Measurements from ENCODE around the gene SDS. TPM values are rescaled to one million over a fixed set of nuclear protein-coding genes. Genes with fewer than 3 reads are reported as not detected.

The SDS gene
- polyA plus RNA-seq, 1 experiment: not detected

GRCh38 chr12:113347892-113348291 lies 55.8 kb downstream of the SDS start:
- CTCF ChIA-PET: interaction anchor here (1.6 kb wide), 1 partner anchor 21 kb away, joined by 4 read pairs; no protein-coding TSS in a partner anchor
- no peak for TF ChIP-seq CTCF (IDR thresholded peaks at IDR 0.05; ENCODE audit: low read depth, low read length)
- POLR2A ChIA-PET: interaction anchor here (0.5 kb wide), 1 partner anchor 22 kb away, joined by 4 read pairs; no protein-coding TSS in a partner anchor
- no peak for DNase-seq (ENCODE audit: low read depth, low spot score)
- H3K27ac ChIP-seq (ENCODE audit: low read depth, low read length): no peak overlapping the region
- no peak overlapping the region for H3K4me3 ChIP-seq (ENCODE audit: low read depth, low read length)
- peaks cover 7% of the 10 kb centered on the region for H3K27me3 ChIP-seq (ENCODE audit: control insufficient read depth, insufficient read depth, low read length)
- H3K9me3 ChIP-seq (ENCODE audit: control insufficient read depth, insufficient read depth, low read length): no peaks in the 10 kb centered on the region

- CTCF ChIA-PET: interaction anchor here (1.6 kb wide), 1 partner anchor 20 kb away, joined by 4 read pairs; no protein-coding TSS in a partner anchor
- POLR2A ChIA-PET: no interaction called here
These were observed 56.6 kb downstream of the SDS start for GRCh38 chr12:113347107-113347506.

GRCh38 chr12:113346353-113346752 lies 57.3 kb downstream of the SDS start:
- TF ChIP-seq CTCF (IDR thresholded peaks at IDR 0.05; ENCODE audit: low read depth, low read length): no peak
- H3K27ac ChIP-seq (ENCODE audit: low read depth, low read length): no peak overlapping the region
- H3K9me3 ChIP-seq (ENCODE audit: control insufficient read depth, insufficient read depth, low read length): no peaks in the 10 kb centered on the region
- no peak overlapping the region for H3K4me3 ChIP-seq (ENCODE audit: low read depth, low read length)
- H3K27me3 ChIP-seq (ENCODE audit: control insufficient read depth, insufficient read depth, low read length): peaks cover 12% of the 10 kb centered on the region
- POLR2A ChIA-PET: interaction anchor here (0.8 kb wide), 1 partner anchor 100 kb away, joined by 3 read pairs; no protein-coding TSS in a partner anchor
- CTCF ChIA-PET: no interaction called here
- no peak for DNase-seq (ENCODE audit: low read depth, low spot score)

More at GRCh38 chr12:113347107-113347506, 56.6 kb downstream of the SDS start:
- Histone ChIP-seq H3K27ac (ENCODE audit: low read depth, low read length) (no peak overlapping the region), H3K9me3 (ENCODE audit: control insufficient read depth, insufficient read depth, low read length) (no peaks in the 10 kb centered on the region), H3K4me3 (ENCODE audit: low read depth, low read length) (no peak overlapping the region), H3K27me3 (ENCODE audit: control insufficient read depth, insufficient read depth, low read length) (peaks cover 7% of the 10 kb centered on the region)
- no peak for TF ChIP-seq CTCF (IDR thresholded peaks at IDR 0.05; ENCODE audit: low read depth, low read length)
- DNase-seq (ENCODE audit: low read depth, low spot score): no peak

- POLR2A ChIA-PET: no interaction called here
These were observed 58.4 kb downstream of the SDS start for GRCh38 chr12:113345318-113345717.

More at GRCh38 chr12:113345318-113345717, 58.4 kb downstream of the SDS start:
- Histone ChIP-seq H3K4me3 (ENCODE audit: low read depth, low read length) (no peak overlapping the region), H3K27me3 (ENCODE audit: control insufficient read depth, insufficient read depth, low read length) (peaks cover 11% of the 10 kb centered on the region), H3K27ac (ENCODE audit: low read depth, low read length) (no peak overlapping the region), H3K9me3 (ENCODE audit: control insufficient read depth, insufficient read depth, low read length) (no peaks in the 10 kb centered on the region)
- TF ChIP-seq CTCF (IDR thresholded peaks at IDR 0.05; ENCODE audit: low read depth, low read length): no peak
- DNase-seq (ENCODE audit: low read depth, low spot score): no peak
- CTCF ChIA-PET: no interaction called here

Other genes with a start within 250 kb of the SDS start
- 26.9 and 32.1 TPM in 2 replicates for gene DDX54, start 218.4 kb downstream of the SDS start, polyA plus RNA-seq (2011; rRNA removed)
- 9.0 and 11.3 TPM in 2 replicates for gene RITA1, start 218.2 kb downstream of the SDS start, polyA plus RNA-seq (2011; rRNA removed)
- gene TPCN1, start 182.4 kb downstream of the SDS start, polyA plus RNA-seq (2011; rRNA removed): 10.9 and 11.9 TPM in 2 replicates
- 12.1 and 17.2 TPM in 2 replicates for gene SLC8B1, start 68.8 kb downstream of the SDS start, polyA plus RNA-seq (2011; rRNA removed)
- 16.0 and 32.7 TPM in 2 replicates for gene PLBD2, start 45.3 kb downstream of the SDS start, polyA plus RNA-seq (2011; rRNA removed)
- 10.0 and 13.6 TPM in 2 replicates for gene SDSL, start 18.5 kb upstream of the SDS start, polyA plus RNA-seq (2011; rRNA removed)
- gene LHX5, start 68.0 kb upstream of the SDS start, polyA plus RNA-seq (2011; rRNA removed): not detected in 2 replicates

All from AG04450 (cell line).